HG03280 (cell line): Measurements from ENCODE around the gene ABCA3.

Experiments used
- ATAC-seq: cut with Tn5 transposase; IDR thresholded peaks from one replicate; pipeline ENCODE4 v1.9.1; 2021; ENCODE audit warnings: mild to moderate bottlenecking, moderate library complexity; ENCODE audit not compliant: unreplicated experiment

The ABCA3 gene

GRCh38 chr16:2237102-2237482 is 103.4 kb downstream of the ABCA3 start:
- ATAC-seq, result no peak

GRCh38 chr16:2236337-2237101 is 104.0 kb downstream of the ABCA3 start, which contains the start of gene DNASE1L2:
Gene DNASE1L2, plus strand, starts transcription at chr16:2236444. Its CDS starts 373 bp downstream, at chr16:2236817.
- no peak for ATAC-seq

- no peak for ATAC-seq
These were observed 104.7 kb downstream of the ABCA3 start for GRCh38 chr16:2235695-2236336.

GRCh38 chr16:2235234-2235651 is 105.3 kb downstream of the ABCA3 start:
- ATAC-seq, result no peak

- no peak for ATAC-seq
These were observed 105.7 kb downstream of the ABCA3 start for GRCh38 chr16:2234813-2235170.

GRCh38 chr16:2233872-2234812 is 106.4 kb downstream of the ABCA3 start:
- no peak for ATAC-seq

- ATAC-seq, result no peak
These were observed 107.3 kb downstream of the ABCA3 start for GRCh38 chr16:2233046-2233775.

GRCh38 chr16:2232094-2232990 is 108.2 kb downstream of the ABCA3 start:
- no peak for ATAC-seq

GRCh38 chr16:2231016-2231931 is 109.3 kb downstream of the ABCA3 start:
- no peak for ATAC-seq

GRCh38 chr16:2230376-2230775 is 110.2 kb downstream of the ABCA3 start:
- ATAC-seq, result no peak

- no peak for ATAC-seq
These were observed 110.8 kb downstream of the ABCA3 start for GRCh38 chr16:2229632-2230250.

- ATAC-seq, result no peak
These were observed 111.4 kb downstream of the ABCA3 start for GRCh38 chr16:2229091-2229490.

- no peak for ATAC-seq
These were observed 112.2 kb downstream of the ABCA3 start for GRCh38 chr16:2228161-2228824.

- no peak for ATAC-seq
These were observed 113.6 kb downstream of the ABCA3 start for GRCh38 chr16:2226918-2227317.

GRCh38 chr16:2226245-2226793 is 114.2 kb downstream of the ABCA3 start:
- ATAC-seq, result no peak
